22Rv1 (cell line): ENCODE measurements around the gene SLC19A2.

Experiments
- CTCF ChIP-seq: fragments of 450-650 bp; IDR thresholded peaks from 2 replicates; pipeline ENCODE4 v1.5.1; 2017; ENCODE audit warnings: mild to moderate bottlenecking
- ZFX ChIP-seq: fragments of 450-650 bp; IDR thresholded peaks from 2 replicates; pipeline ENCODE4 v1.6.1; 2017; ENCODE audit warnings: antibody characterized with exemption, borderline replicate concordance

DNA sequence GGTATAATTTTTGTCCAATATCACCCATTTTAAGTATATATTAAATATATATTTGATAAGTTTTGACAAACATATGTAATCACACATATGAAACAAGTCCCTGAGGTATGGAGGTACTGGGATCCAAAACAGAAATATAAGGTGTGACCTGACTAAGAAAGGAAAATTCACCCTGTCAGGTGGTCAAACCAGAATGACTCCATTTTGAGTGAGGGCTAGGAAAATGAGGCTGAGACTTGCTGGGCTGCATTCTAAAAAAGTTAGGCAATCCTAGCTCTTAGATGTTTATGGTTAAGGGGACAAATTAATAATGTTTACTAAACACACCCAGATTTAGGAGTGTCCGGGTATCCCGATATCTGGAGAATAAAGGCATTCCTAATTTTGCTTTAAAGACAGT, 11.6 kb upstream of the SLC19A2 start:
- TF ChIP-seq CTCF, result no peak
- TF ChIP-seq ZFX, result no peak
